ENCODE measurements around the gene SPTBN1. TPM values are rescaled to one million over a fixed set of nuclear protein-coding genes. Genes with fewer than 3 reads are reported as not detected.

Gene SPTBN1
- total and polyA plus RNA-seq, 2 of the 4 experiments (the other 2 are of a cell fraction), result 49.1 to 241 TPM

DNA sequence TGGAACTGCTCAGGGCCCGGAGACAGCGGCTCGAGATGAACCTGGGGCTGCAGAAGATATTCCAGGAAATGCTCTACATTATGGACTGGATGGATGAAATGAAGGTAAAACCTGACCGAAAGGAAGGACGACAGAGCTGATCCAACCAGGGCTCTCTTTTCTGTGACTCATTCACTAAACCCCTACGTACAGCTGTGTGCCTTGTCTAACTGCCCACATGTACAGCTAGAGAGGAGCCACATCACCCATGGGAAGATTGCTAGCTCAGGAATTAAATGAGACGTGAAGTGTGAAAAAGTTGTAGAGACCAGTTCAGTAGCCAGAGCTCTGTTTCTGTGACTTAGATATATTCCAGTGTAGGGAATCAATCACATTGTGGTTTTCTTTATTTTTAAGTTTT, 170.0 kb downstream of the SPTBN1 start:
- BruUV-seq (replicated peaks), result no TSS peak

More for the DNA sequence above, 170.0 kb downstream of the SPTBN1 start:
- TF ChIP-seq POLR2A (IDR thresholded peaks at IDR 0.05; ENCODE audit: low read depth, low read length), result no peak
- TF ChIP-seq CHD1 (IDR thresholded peaks at IDR 0.05; ENCODE audit: low read depth, low read length), result no peak
- no peak for TF ChIP-seq CEBPB (IDR thresholded peaks at IDR 0.05; ENCODE audit: low read depth, low read length)
- TF ChIP-seq RCOR1 (IDR thresholded peaks at IDR 0.05; ENCODE audit: insufficient replicate concordance, low read length), result no peak
- TF ChIP-seq MAFK (IDR thresholded peaks at IDR 0.05; ENCODE audit: low read depth, low read length), result no peak
- TF ChIP-seq, protein P1, sequence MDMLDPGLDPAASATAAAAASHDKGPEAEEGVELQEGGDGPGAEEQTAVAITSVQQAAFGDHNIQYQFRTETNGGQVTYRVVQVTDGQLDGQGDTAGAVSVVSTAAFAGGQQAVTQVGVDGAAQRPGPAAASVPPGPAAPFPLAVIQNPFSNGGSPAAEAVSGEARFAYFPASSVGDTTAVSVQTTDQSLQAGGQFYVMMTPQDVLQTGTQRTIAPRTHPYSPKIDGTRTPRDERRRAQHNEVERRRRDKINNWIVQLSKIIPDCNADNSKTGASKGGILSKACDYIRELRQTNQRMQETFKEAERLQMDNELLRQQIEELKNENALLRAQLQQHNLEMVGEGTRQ (IDR thresholded peaks at IDR 0.05; ENCODE audit: low read depth, low read length), result no peak
- TF ChIP-seq RAD21 (IDR thresholded peaks at IDR 0.05; ENCODE audit: low read length), result no peak
- no peak for TF ChIP-seq RFX5 (IDR thresholded peaks at IDR 0.05; ENCODE audit: low read depth, low read length)
- TF ChIP-seq MAZ (IDR thresholded peaks at IDR 0.05; ENCODE audit: borderline replicate concordance, low read depth, low read length), result no peak
- TF ChIP-seq, protein P2, sequence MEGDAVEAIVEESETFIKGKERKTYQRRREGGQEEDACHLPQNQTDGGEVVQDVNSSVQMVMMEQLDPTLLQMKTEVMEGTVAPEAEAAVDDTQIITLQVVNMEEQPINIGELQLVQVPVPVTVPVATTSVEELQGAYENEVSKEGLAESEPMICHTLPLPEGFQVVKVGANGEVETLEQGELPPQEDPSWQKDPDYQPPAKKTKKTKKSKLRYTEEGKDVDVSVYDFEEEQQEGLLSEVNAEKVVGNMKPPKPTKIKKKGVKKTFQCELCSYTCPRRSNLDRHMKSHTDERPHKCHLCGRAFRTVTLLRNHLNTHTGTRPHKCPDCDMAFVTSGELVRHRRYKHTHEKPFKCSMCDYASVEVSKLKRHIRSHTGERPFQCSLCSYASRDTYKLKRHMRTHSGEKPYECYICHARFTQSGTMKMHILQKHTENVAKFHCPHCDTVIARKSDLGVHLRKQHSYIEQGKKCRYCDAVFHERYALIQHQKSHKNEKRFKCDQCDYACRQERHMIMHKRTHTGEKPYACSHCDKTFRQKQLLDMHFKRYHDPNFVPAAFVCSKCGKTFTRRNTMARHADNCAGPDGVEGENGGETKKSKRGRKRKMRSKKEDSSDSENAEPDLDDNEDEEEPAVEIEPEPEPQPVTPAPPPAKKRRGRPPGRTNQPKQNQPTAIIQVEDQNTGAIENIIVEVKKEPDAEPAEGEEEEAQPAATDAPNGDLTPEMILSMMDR (conservative IDR thresholded peaks at IDR 0.05; ENCODE audit: low read depth, low read length), result no peak
- TF ChIP-seq NFE2L2 (IDR thresholded peaks at IDR 0.05; ENCODE audit: low read depth, low read length), result no peak
- no peak overlapping the region for H3K4me3 ChIP-seq (ENCODE audit: insufficient read depth, low read depth, low read length)
- no peak overlapping the region for H2AK9ac ChIP-seq (replicated peaks; ENCODE audit: low read depth, low read length, poor library complexity)
- no peak overlapping the region for H4K91ac ChIP-seq (ENCODE audit: insufficient read depth, low read depth, low read length)
- no peak overlapping the region for H3K56ac ChIP-seq (ENCODE audit: extremely low read depth, insufficient read depth, low read length)
- DNase-seq, result no peak
- 93% methylated on average over 3 of the region's 7 CpGs; no CpG with 5 or more reads in 1 of the 2 experiments for WGBS, 2 experiments (ENCODE audit: extremely low coverage in 2 of 2, insufficient read length in 1 of 2)
- H3K36me3 ChIP-seq (ENCODE audit: control insufficient read depth, insufficient read depth, low read length), result peaks cover 66% of the 10 kb centered on the region
- H2AFZ ChIP-seq (replicated peaks; ENCODE audit: low read length, poor library complexity), result no peak overlapping the region
- no peak overlapping the region for H3K4me2 ChIP-seq (ENCODE audit: low read depth, low read length)
- POLR2A ChIA-PET (ENCODE audit: unreplicated experiment), result no interaction called here
- no peak overlapping the region for H3K9ac ChIP-seq (ENCODE audit: low read depth, low read length)
- peaks cover 19% of the 10 kb centered on the region; the same call in 1 of the 2 replicates for H3K9me1 ChIP-seq (ENCODE audit: insufficient read depth, low read length)
- H2BK15ac ChIP-seq (ENCODE audit: low read depth, low read length), result no peak overlapping the region
- dilution Hi-C loops (cut with HindIII; ENCODE audit: low sequenced_read_pairs, unreplicated experiment), result no loop called here
- H3K9me3 ChIP-seq (ENCODE audit: control insufficient read depth, insufficient read depth, low read length), result no peaks in the 10 kb centered on the region
- H3K27ac ChIP-seq (ENCODE audit: insufficient read depth, low read length), result no peak overlapping the region
- H4K20me1 ChIP-seq (ENCODE audit: insufficient read depth, low read length), result no peaks in the 10 kb centered on the region
- no peak overlapping the region for H3K23ac ChIP-seq (ENCODE audit: low read depth, low read length)
- H2BK5ac ChIP-seq (ENCODE audit: low read depth, low read length, poor library complexity, severe bottlenecking), result no peak overlapping the region
- no peaks in the 10 kb centered on the region for H3K4me1 ChIP-seq (ENCODE audit: control insufficient read depth, insufficient read depth, low read length)
- H2AK5ac ChIP-seq (ENCODE audit: low read depth, low read length), result no peak overlapping the region
- no peak overlapping the region for H3K14ac ChIP-seq (replicated peaks; ENCODE audit: low read depth, low read length)
- H4K5ac ChIP-seq (ENCODE audit: low read depth, low read length), result no peak overlapping the region
- H3K4ac ChIP-seq (ENCODE audit: low read depth, low read length), result no peak overlapping the region
- in situ Hi-C loops (cut with MboI; ENCODE audit: low sequenced_read_pairs), result no loop called here
- no peak for ATAC-seq (ENCODE audit: low read depth)
- no peaks in the 10 kb centered on the region for H3K27me3 ChIP-seq (ENCODE audit: control insufficient read depth, insufficient read depth, low read length)
- no peak overlapping the region for H2BK120ac ChIP-seq (ENCODE audit: low read depth, low read length)
- H4K8ac ChIP-seq (ENCODE audit: low read depth in 2 of 2, low read length in 2 of 2), result no peak overlapping the region
- intact Hi-C loops (cut with micrococcal nuclease), result no loop called here
- no peak overlapping the region for H2BK20ac ChIP-seq (ENCODE audit: low read depth, low read length)
- H3K18ac ChIP-seq (ENCODE audit: low read depth, low read length), result no peak overlapping the region
- H3K79me1 ChIP-seq (ENCODE audit: low read depth in 1 of 2, low read length in 2 of 2), result peaks cover 11 to 48% of the 10 kb centered on the region in 2 experiments; a peak in 2 of 4 replicates
- CTCF ChIA-PET, result no interaction called here

Data from IMR-90 (cell line).